ENCODE data around the gene MPP4.

The MPP4 gene

GRCh38 chr2:201660293-201660895, 38.0 kb downstream of the MPP4 start:
- no peaks in the 10 kb centered on the region for H4K20me1 ChIP-seq (ENCODE audit: low read depth, low read length)
- H3K27ac ChIP-seq (ENCODE audit: low read depth, low read length): no peak overlapping the region
- TF ChIP-seq EZH2phosphoT487 (conservative IDR thresholded peaks at IDR 0.05; ENCODE audit: low read length) (no peak), CTCF (IDR thresholded peaks at IDR 0.05; ENCODE audit: insufficient read depth, low read length, poor library complexity, severe bottlenecking) (no peak)
- H3K79me2 ChIP-seq (ENCODE audit: insufficient read depth, low read length): no peaks in the 10 kb centered on the region
- no peaks in the 10 kb centered on the region for H3K9me2 ChIP-seq (replicated peaks; ENCODE audit: insufficient read depth, low read length)
- H3K9me3 ChIP-seq (ENCODE audit: insufficient read depth, low read length): no peaks in the 10 kb centered on the region
- H3K4me2 ChIP-seq (ENCODE audit: low read depth, low read length, poor library complexity, severe bottlenecking): no peak overlapping the region
- H3F3A ChIP-seq (ENCODE audit: insufficient read depth): no peaks in the 10 kb centered on the region
- H3K4me3 ChIP-seq (ENCODE audit: insufficient read depth, low read length, poor library complexity, severe bottlenecking): no peak overlapping the region
- no peak overlapping the region for H3K9ac ChIP-seq (ENCODE audit: low read length)
- no peaks in the 10 kb centered on the region for H3K27me3 ChIP-seq (ENCODE audit: low read length)
- H2AFZ ChIP-seq (ENCODE audit: low read depth, low read length, severe bottlenecking): no peak overlapping the region
- H3K36me3 ChIP-seq (ENCODE audit: low read length): no peaks in the 10 kb centered on the region

GRCh38 chr2:201656740-201657139, 41.7 kb downstream of the MPP4 start:
- H3K9me3 ChIP-seq (ENCODE audit: insufficient read depth, low read length): no peaks in the 10 kb centered on the region
- H4K20me1 ChIP-seq (ENCODE audit: low read depth, low read length): no peaks in the 10 kb centered on the region
- no peaks in the 10 kb centered on the region for H3F3A ChIP-seq (ENCODE audit: insufficient read depth)
- H3K4me3 ChIP-seq (ENCODE audit: insufficient read depth, low read length, poor library complexity, severe bottlenecking): no peak overlapping the region
- H3K27ac ChIP-seq (ENCODE audit: low read depth, low read length): no peak overlapping the region
- H3K9me2 ChIP-seq (replicated peaks; ENCODE audit: insufficient read depth, low read length): no peaks in the 10 kb centered on the region
- H3K27me3 ChIP-seq (ENCODE audit: low read length): no peaks in the 10 kb centered on the region
- H3K4me2 ChIP-seq (ENCODE audit: low read depth, low read length, poor library complexity, severe bottlenecking): no peak overlapping the region
- H3K36me3 ChIP-seq (ENCODE audit: low read length): no peaks in the 10 kb centered on the region
- TF ChIP-seq CTCF (IDR thresholded peaks at IDR 0.05; ENCODE audit: insufficient read depth, low read length, poor library complexity, severe bottlenecking): no peak
- TF ChIP-seq EZH2phosphoT487 (conservative IDR thresholded peaks at IDR 0.05; ENCODE audit: low read length): no peak
- H3K9ac ChIP-seq (ENCODE audit: low read length): no peak overlapping the region
- H2AFZ ChIP-seq (ENCODE audit: low read depth, low read length, severe bottlenecking): no peak overlapping the region
- no peaks in the 10 kb centered on the region for H3K79me2 ChIP-seq (ENCODE audit: insufficient read depth, low read length)

GRCh38 chr2:201656102-201656501, 42.3 kb downstream of the MPP4 start:
- Histone ChIP-seq H3K27ac (ENCODE audit: low read depth, low read length) (no peak overlapping the region), H3K27me3 (ENCODE audit: low read length) (no peaks in the 10 kb centered on the region), H3K79me2 (ENCODE audit: insufficient read depth, low read length) (no peaks in the 10 kb centered on the region), H3K4me2 (ENCODE audit: low read depth, low read length, poor library complexity, severe bottlenecking) (no peak overlapping the region), H2AFZ (ENCODE audit: low read depth, low read length, severe bottlenecking) (no peak overlapping the region), H3K9ac (ENCODE audit: low read length) (no peak overlapping the region), H3F3A (ENCODE audit: insufficient read depth) (no peaks in the 10 kb centered on the region), H3K9me2 (replicated peaks; ENCODE audit: insufficient read depth, low read length) (no peaks in the 10 kb centered on the region), H3K9me3 (ENCODE audit: insufficient read depth, low read length) (no peaks in the 10 kb centered on the region), H4K20me1 (ENCODE audit: low read depth, low read length) (no peaks in the 10 kb centered on the region), H3K36me3 (ENCODE audit: low read length) (no peaks in the 10 kb centered on the region), H3K4me3 (ENCODE audit: insufficient read depth, low read length, poor library complexity, severe bottlenecking) (no peak overlapping the region)
- TF ChIP-seq EZH2phosphoT487 (conservative IDR thresholded peaks at IDR 0.05; ENCODE audit: low read length) (no peak), CTCF (IDR thresholded peaks at IDR 0.05; ENCODE audit: insufficient read depth, low read length, poor library complexity, severe bottlenecking) (no peak)
